PC-3 (cell line): ENCODE measurements around the gene CXCL13. TPM values are rescaled to one million over a fixed set of nuclear protein-coding genes. Genes with fewer than 3 reads are reported as not detected.

Experiments used
- ATAC-seq: fragments of 200-7000 bp; cut with Tn5 transposase; 2 replicates; pipeline ENCODE4 v1.9.1; 2020; ENCODE audit warnings: mild to moderate bottlenecking, moderate library complexity
- BruUV-seq: library from RNA; stranded (reverse); fragments of 400-500 nt; replicated peaks from 2 replicates; lab custom pipeline; 2021; lab: Mats Ljungman, UMichigan
- CTCF ChIA-PET: fragments of 300-600 bp; sonication (Branson Sonifier 250); formaldehyde crosslinking; loops from one replicate; lab custom pipeline; 2022; ENCODE audit warnings: antibody characterized with exemption; lab: Charles Lee
- POLR2A ChIA-PET: fragments of 300-600 bp; sonication (Branson Sonifier 250); formaldehyde crosslinking; loops from one replicate; lab custom pipeline; 2022; ENCODE audit warnings: antibody characterized with exemption; ENCODE audit not compliant: unreplicated experiment; lab: Charles Lee
- DNase-seq: peaks from one replicate; pipeline ENCODE4 v3.0.0-alpha.2; 2015
- H2AFZ ChIP-seq: fragments of 300-600 bp; sonication (generic); 2 replicates; pipeline ENCODE4 v1.6.0; 2016; ENCODE audit warnings: antibody characterized with exemption, low read length
- H3F3A ChIP-seq: fragments of 300-600 bp; sonication (generic); one replicate; pipeline ENCODE4 v1.6.0; 2017; ENCODE audit warnings: antibody characterized with exemption, low read length, control low read depth, mild to moderate bottlenecking; ENCODE audit not compliant: unreplicated experiment
- H3K27ac ChIP-seq: fragments of 300-600 bp; sonication (generic); 2 replicates; pipeline ENCODE4 v1.5.1; 2016; ENCODE audit warnings: mild to moderate bottlenecking, low read length
- H3K27me3 ChIP-seq: fragments of 300-600 bp; sonication (generic); 2 replicates; pipeline ENCODE4 v1.6.1; 2016; ENCODE audit warnings: low read length, mixed read lengths
- H3K36me3 ChIP-seq: fragments of 300-600 bp; sonication (generic); 2 replicates; pipeline ENCODE4 v1.6.1; 2016; ENCODE audit warnings: low read depth, mixed run types, low read length, mixed read lengths
- H3K4me1 ChIP-seq: fragments of 300-600 bp; sonication (generic); 2 replicates; pipeline ENCODE4 v1.5.1; 2016; ENCODE audit warnings: low read length; ENCODE audit not compliant: insufficient read depth
- H3K4me2 ChIP-seq: fragments of 300-600 bp; sonication (generic); 2 replicates; pipeline ENCODE4 v1.6.0; 2016; ENCODE audit warnings: low read length
- H3K4me3 ChIP-seq: fragments of 300-600 bp; sonication (generic); 2 replicates; pipeline ENCODE4 v1.5.1; 2016; ENCODE audit warnings: mild to moderate bottlenecking, low read length, mixed read lengths
- H3K79me2 ChIP-seq: fragments of 300-600 bp; sonication (generic); 2 replicates; pipeline ENCODE4 v1.6.1; 2017; ENCODE audit warnings: low read length, mixed read lengths
- H3K9ac ChIP-seq: fragments of 300-600 bp; sonication (generic); 2 replicates; pipeline ENCODE4 v1.6.0; 2016; ENCODE audit warnings: mild to moderate bottlenecking, low read length
- H3K9me2 ChIP-seq: fragments of 300-600 bp; sonication (generic); replicated peaks from 2 replicates; pipeline ENCODE4 v1.6.1; 2016; ENCODE audit warnings: mixed run types, low read length, mixed read lengths
- H3K9me3 ChIP-seq: fragments of 300-600 bp; sonication (generic); 2 replicates; pipeline ENCODE4 v1.6.1; 2016; ENCODE audit warnings: low read length, mixed read lengths
- H4K20me1 ChIP-seq: fragments of 300-600 bp; sonication (generic); 2 replicates; pipeline ENCODE4 v1.6.1; 2016; ENCODE audit warnings: low read length, mixed read lengths
- CTCF ChIP-seq: fragments of 300-600 bp; sonication (generic); conservative IDR thresholded peaks from 2 replicates; pipeline ENCODE4 v1.5.1; 2017; ENCODE audit warnings: antibody characterized with exemption, low read depth, mild to moderate bottlenecking, low read length
- EZH2 ChIP-seq: fragments of 300-600 bp; sonication (generic); IDR thresholded peaks from one replicate; pipeline ENCODE4 v1.6.1; 2017; ENCODE audit warnings: antibody characterized with exemption, mild to moderate bottlenecking, low read length; ENCODE audit not compliant: unreplicated experiment
- EZH2phosphoT487 ChIP-seq: fragments of 300-600 bp; sonication (generic); IDR thresholded peaks from 2 replicates; pipeline ENCODE4 v1.6.1; 2018; ENCODE audit warnings: mild to moderate bottlenecking, antibody characterized with exemption, low read length, borderline replicate concordance
- intact Hi-C: fragments of 100-400 bp; cut with micrococcal nuclease; formaldehyde crosslinking; loops from 2 replicates; pipeline ENCODE4 v1.9.0; 2023
- total RNA-seq: library from RNA; depleted of rRNA; stranded (reverse); fragments of >200 nt; gene quantifications from 2 replicates; pipeline ENCODE4 v1.2.3, GENCODE V29; 2014

Gene CXCL13
- total RNA-seq, 1 experiment from 2014 or later, result not detected

GRCh38 chr4:77650787-77651186 lies 45.2 kb downstream of the CXCL13 start:
- Histone ChIP-seq H3F3A (no peaks in the 10 kb centered on the region), H3K36me3 (no peaks in the 10 kb centered on the region), H3K9me3 (no peaks in the 10 kb centered on the region), H2AFZ (no peak overlapping the region), H3K4me2 (no peak overlapping the region), H3K9me2 (no peaks in the 10 kb centered on the region), H3K4me1 (no peaks in the 10 kb centered on the region), H3K79me2 (no peaks in the 10 kb centered on the region), H3K27me3 (no peaks in the 10 kb centered on the region), H4K20me1 (no peaks in the 10 kb centered on the region), H3K9ac (no peak overlapping the region), H3K27ac (no peak overlapping the region), H3K4me3 (no peak overlapping the region)
- no peak for DNase-seq
- intact Hi-C loops, result no loop called here
- BruUV-seq, result no TSS peak
- ChIA-PET CTCF (no interaction called here), POLR2A (no interaction called here)
- TF ChIP-seq EZH2 (no peak), CTCF (no peak), EZH2phosphoT487 (no peak)
- no peak for ATAC-seq

GRCh38 chr4:77651820-77652219 lies 46.2 kb downstream of the CXCL13 start:
- H3K9me3 ChIP-seq, result no peaks in the 10 kb centered on the region
- CTCF ChIA-PET, result no interaction called here
- H3K27me3 ChIP-seq, result no peaks in the 10 kb centered on the region
- H4K20me1 ChIP-seq, result no peaks in the 10 kb centered on the region
- POLR2A ChIA-PET, result no interaction called here
- DNase-seq (no peak), ATAC-seq (no peak)
- intact Hi-C loops, result no loop called here
- no peak overlapping the region for H3K9ac ChIP-seq
- no TSS peak for BruUV-seq
- H3K36me3 ChIP-seq, result no peaks in the 10 kb centered on the region
- H3K4me1 ChIP-seq, result no peaks in the 10 kb centered on the region
- no peak for TF ChIP-seq EZH2phosphoT487
- no peak for TF ChIP-seq EZH2
- TF ChIP-seq CTCF, result no peak
- no peaks in the 10 kb centered on the region for H3F3A ChIP-seq
- no peak overlapping the region for H3K4me2 ChIP-seq
- H3K27ac ChIP-seq, result no peak overlapping the region
- no peak overlapping the region for H3K4me3 ChIP-seq
- no peak overlapping the region for H2AFZ ChIP-seq
- H3K9me2 ChIP-seq, result no peaks in the 10 kb centered on the region
- H3K79me2 ChIP-seq, result no peaks in the 10 kb centered on the region

GRCh38 chr4:77652237-77652897 lies 46.7 kb downstream of the CXCL13 start:
- intact Hi-C loops, result no loop called here
- Histone ChIP-seq H3K9ac (no peak overlapping the region), H3K4me1 (no peaks in the 10 kb centered on the region), H3F3A (no peaks in the 10 kb centered on the region), H3K9me2 (no peaks in the 10 kb centered on the region), H3K79me2 (no peaks in the 10 kb centered on the region), H3K36me3 (no peaks in the 10 kb centered on the region), H2AFZ (no peak overlapping the region), H4K20me1 (no peaks in the 10 kb centered on the region), H3K9me3 (no peaks in the 10 kb centered on the region), H3K27me3 (no peaks in the 10 kb centered on the region), H3K4me3 (no peak overlapping the region), H3K27ac (no peak overlapping the region), H3K4me2 (no peak overlapping the region)
- ATAC-seq (no peak), DNase-seq (no peak)
- ChIA-PET POLR2A (no interaction called here), CTCF (no interaction called here)
- TF ChIP-seq EZH2 (no peak), EZH2phosphoT487 (no peak), CTCF (no peak)
- BruUV-seq, result no TSS peak
